Measurements from ENCODE around the gene EBF3.

Gene EBF3

GRCh38 chr10:129807211-129807610 lies 156.9 kb downstream of the EBF3 start:
- no peak overlapping the region for H3K4me3 ChIP-seq (ENCODE audit: low read depth, low read length)
- CTCF ChIA-PET: no interaction called here
- POLR2A ChIA-PET: no interaction called here
- DNase-seq (ENCODE audit: low read depth, low spot score): no peak
- TF ChIP-seq CTCF (IDR thresholded peaks at IDR 0.05; ENCODE audit: insufficient read depth, low read length, missing control alignments): no peak

- ChIA-PET POLR2A (no interaction called here), CTCF (no interaction called here)
- DNase-seq (ENCODE audit: low read depth, low spot score): no peak
- no peak overlapping the region for H3K4me3 ChIP-seq (ENCODE audit: low read depth, low read length)
- no peak for TF ChIP-seq CTCF (IDR thresholded peaks at IDR 0.05; ENCODE audit: insufficient read depth, low read length, missing control alignments)
Observed at GRCh38 chr10:129800796-129801340, 163.2 kb downstream of the EBF3 start.

- DNase-seq (ENCODE audit: low read depth, low spot score): no peak
- CTCF ChIA-PET: no interaction called here
- no peak overlapping the region for H3K4me3 ChIP-seq (ENCODE audit: low read depth, low read length)
- POLR2A ChIA-PET: no interaction called here
- no peak for TF ChIP-seq CTCF (IDR thresholded peaks at IDR 0.05; ENCODE audit: insufficient read depth, low read length, missing control alignments)
Observed at GRCh38 chr10:129799942-129800341, 164.1 kb downstream of the EBF3 start.

GRCh38 chr10:129796710-129797420 lies 167.2 kb downstream of the EBF3 start:
- ChIA-PET POLR2A (no interaction called here), CTCF (no interaction called here)
- no peak for TF ChIP-seq CTCF (IDR thresholded peaks at IDR 0.05; ENCODE audit: insufficient read depth, low read length, missing control alignments)
- no peak overlapping the region for H3K4me3 ChIP-seq (ENCODE audit: low read depth, low read length)
- DNase-seq (ENCODE audit: low read depth, low spot score): no peak

- CTCF ChIA-PET: no interaction called here
- no peak for TF ChIP-seq CTCF (IDR thresholded peaks at IDR 0.05; ENCODE audit: insufficient read depth, low read length, missing control alignments)
- POLR2A ChIA-PET: no interaction called here
Observed at GRCh38 chr10:129793996-129794395, 170.1 kb downstream of the EBF3 start.

GRCh38 chr10:129793479-129793878 lies 170.6 kb downstream of the EBF3 start:
- no peak overlapping the region for H3K4me3 ChIP-seq (ENCODE audit: low read depth, low read length)
- ChIA-PET POLR2A (no interaction called here), CTCF (no interaction called here)
- TF ChIP-seq CTCF (IDR thresholded peaks at IDR 0.05; ENCODE audit: insufficient read depth, low read length, missing control alignments): no peak
- no peak for DNase-seq (ENCODE audit: low read depth, low spot score)

More at GRCh38 chr10:129793996-129794395, 170.1 kb downstream of the EBF3 start:
- no peak for DNase-seq (ENCODE audit: low read depth, low spot score)
- H3K4me3 ChIP-seq (ENCODE audit: low read depth, low read length): no peak overlapping the region

Data from AG04449 (cell line).